Activated naive CD4-positive, alpha-beta T cell treated with anti-CD3 and anti-CD28 coated beads for 36 hours (primary cell): ENCODE results near the gene S100B. TPM values are rescaled to one million over a fixed set of nuclear protein-coding genes. Genes with fewer than 3 reads are reported as not detected.
"Not testable (repeated sequence)": the region's sequence is repeated elsewhere in the genome, so short reads cannot be mapped to it uniquely, and the experiment has no call there.

Source experiments
- CTCF ChIA-PET: fragments of 350-600 bp; sonication (Branson Sonifier 250); formaldehyde crosslinking; loops from one replicate; lab custom pipeline; 2021; ENCODE audit warnings: antibody characterized with exemption; lab: Charles Lee
- DNase-seq: peaks from one replicate; pipeline ENCODE4 v3.0.0-alpha.2; 2020
- H3K27ac Mint-ChIP-seq: one replicate; pipeline ENCODE4 v1.8.0; 2021; ENCODE audit warnings: mild to moderate bottlenecking, mixed read lengths
- H3K27me3 Mint-ChIP-seq: one replicate; pipeline ENCODE4 v1.8.0; 2021; ENCODE audit warnings: low read depth, mixed read lengths
- H3K36me3 Mint-ChIP-seq: one replicate; pipeline ENCODE4 v1.8.0; 2021; ENCODE audit warnings: low read depth, mixed read lengths
- H3K4me1 Mint-ChIP-seq: one replicate; pipeline ENCODE4 v1.8.0; 2021; ENCODE audit warnings: low read depth, mixed read lengths
- H3K4me3 Mint-ChIP-seq: one replicate; pipeline ENCODE4 v1.8.0; 2021; ENCODE audit warnings: mild to moderate bottlenecking, moderate library complexity, mixed read lengths
- H3K9me3 Mint-ChIP-seq: one replicate; pipeline ENCODE4 v1.8.0; 2021; ENCODE audit warnings: mixed read lengths
- intact Hi-C: fragments of 100-400 bp; cut with micrococcal nuclease; formaldehyde crosslinking; loops from one replicate; pipeline ENCODE4 v1.15.1; 2023
- total RNA-seq, 2 experiments: library from RNA; stranded (reverse); gene quantifications; one replicate each; pipeline ENCODE4 v1.2.3, GENCODE V29; 2021

The S100B gene
- total RNA-seq, 2 experiments from 2014 or later, result 0.24 TPM; not detected in 1

DNA sequence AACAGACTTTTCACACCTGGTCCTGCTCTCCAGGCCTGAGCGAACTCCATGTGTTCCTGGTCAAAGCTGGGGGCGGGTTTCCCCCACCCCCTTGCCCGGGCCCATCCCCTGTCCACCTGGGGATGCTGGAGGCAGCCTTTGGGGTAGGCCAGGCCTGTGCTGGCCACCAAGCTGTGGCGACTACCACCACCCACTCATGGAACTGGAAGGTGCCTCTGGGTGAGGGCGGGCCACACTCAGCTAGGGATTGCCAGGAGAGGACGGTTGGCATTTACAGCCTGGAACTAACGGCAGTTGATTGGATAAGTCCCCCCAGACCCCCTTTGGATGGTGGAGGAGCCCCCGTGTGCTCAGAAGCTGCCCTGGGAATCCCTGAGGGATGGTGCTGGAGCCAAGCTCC is 7.9 kb downstream of the S100B start:
- H3K4me1 Mint-ChIP-seq, result peaks cover 17% of the 10 kb centered on the region
- H3K27me3 Mint-ChIP-seq, result no peaks in the 10 kb centered on the region
- no peak for DNase-seq
- intact Hi-C loops, result no loop called here
- CTCF ChIA-PET, result interaction anchor here (0.6 kb wide), 1 partner anchor 67 kb away, joined by 3 read pairs; no protein-coding TSS in a partner anchor
- H3K9me3 Mint-ChIP-seq, result peaks cover 15% of the 10 kb centered on the region
- H3K27ac Mint-ChIP-seq, result no peak overlapping the region
- peaks cover 4% of the 10 kb centered on the region for H3K36me3 Mint-ChIP-seq
- H3K4me3 Mint-ChIP-seq, result no peak overlapping the region

DNA sequence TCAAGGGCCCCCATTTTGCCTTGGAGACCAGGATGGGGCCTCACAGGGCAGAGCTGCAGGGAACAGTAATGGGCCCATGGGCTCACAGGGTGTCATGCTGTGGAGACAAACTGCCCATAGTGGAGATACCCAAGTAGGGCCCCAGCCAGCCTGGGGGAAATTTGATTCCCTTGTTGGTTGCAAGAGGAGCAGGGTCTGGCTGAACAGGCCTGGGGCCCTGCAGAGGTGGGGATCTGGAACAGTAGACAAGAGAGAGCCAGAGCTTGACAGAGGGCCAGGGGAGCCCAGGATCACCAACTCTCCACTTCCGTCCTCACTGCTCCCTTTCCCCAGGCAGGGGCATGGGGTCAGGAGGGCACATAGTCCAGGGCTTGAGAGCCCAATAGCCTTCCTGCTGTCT is 8.7 kb downstream of the S100B start:
- Mint-ChIP-seq H3K27me3 (no peaks in the 10 kb centered on the region), H3K27ac (no peak overlapping the region), H3K36me3 (peaks cover 4% of the 10 kb centered on the region), H3K4me3 (no peak overlapping the region), H3K4me1 (peaks cover 17% of the 10 kb centered on the region), H3K9me3 (peaks cover 22% of the 10 kb centered on the region)
- DNase-seq, result no peak
- CTCF ChIA-PET, result no interaction called here
- intact Hi-C loops, result no loop called here

DNA sequence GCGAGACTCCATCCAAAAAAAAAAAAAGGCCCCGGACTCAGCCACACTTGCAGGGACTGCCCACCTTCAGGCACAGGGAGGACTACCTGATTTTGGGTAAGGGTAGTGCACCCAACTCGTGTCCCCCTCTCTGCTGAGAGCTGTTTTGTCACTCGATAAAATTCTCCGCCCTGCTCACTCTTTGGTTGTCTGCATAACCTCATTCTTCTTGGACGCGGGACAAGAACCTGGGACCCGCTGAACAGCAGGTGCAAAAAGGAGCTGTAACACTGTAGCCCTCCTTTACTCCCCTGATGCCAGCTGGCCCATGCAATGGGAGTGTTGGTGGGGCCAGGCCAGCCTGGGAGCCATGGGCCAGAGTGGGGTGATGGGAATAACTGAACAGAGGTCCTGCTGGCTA is 10.6 kb downstream of the S100B start:
- no peak overlapping the region for H3K27ac Mint-ChIP-seq
- no peak for DNase-seq
- intact Hi-C loops, result no loop called here
- H3K27me3 Mint-ChIP-seq, result no peaks in the 10 kb centered on the region
- CTCF ChIA-PET, result interaction anchor here (1.5 kb wide), 1 partner anchor 27 kb away, joined by 4 read pairs; no protein-coding TSS in a partner anchor
- H3K4me1 Mint-ChIP-seq, result peaks cover 9% of the 10 kb centered on the region
- peaks cover 35% of the 10 kb centered on the region for H3K9me3 Mint-ChIP-seq
- H3K36me3 Mint-ChIP-seq, result peaks cover 4% of the 10 kb centered on the region
- no peak overlapping the region for H3K4me3 Mint-ChIP-seq

DNA sequence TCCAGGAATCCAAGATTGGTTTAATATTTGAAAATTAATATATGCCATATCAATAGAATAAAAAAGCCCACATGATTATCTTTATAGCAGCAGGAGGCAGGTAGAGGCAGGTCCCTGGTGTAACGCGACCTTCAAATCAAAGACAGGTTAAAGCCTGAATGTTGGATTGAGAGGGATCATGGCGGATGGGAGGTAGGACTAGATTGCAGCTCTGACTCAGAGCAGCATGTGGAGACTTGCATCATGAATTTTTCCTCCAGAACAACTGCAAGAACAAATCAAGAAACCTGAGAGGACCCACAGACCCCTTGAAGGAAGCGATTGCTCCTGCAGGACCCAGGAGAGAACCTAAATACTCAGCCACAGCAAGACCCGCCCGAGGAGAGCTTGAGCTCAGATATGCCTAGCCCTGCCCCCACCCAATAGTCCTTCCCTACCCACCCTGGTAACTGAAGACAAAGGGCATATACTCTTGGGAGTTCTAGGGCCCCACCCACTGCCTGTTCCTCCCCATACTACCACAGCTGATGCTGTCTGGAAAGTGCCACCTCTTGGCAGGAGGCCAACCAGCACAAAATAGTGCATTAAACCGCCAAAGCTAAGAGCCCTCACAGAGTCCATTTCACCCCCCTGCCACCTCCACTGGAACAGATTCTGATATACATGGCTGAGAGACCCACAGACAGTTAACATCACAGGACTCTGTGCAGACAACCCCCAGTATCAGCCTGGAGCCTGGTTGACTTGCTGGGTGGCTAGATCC is 19.5 kb downstream of the S100B start:
- no peak overlapping the region for H3K4me3 Mint-ChIP-seq
- peaks cover 8% of the 10 kb centered on the region for H3K4me1 Mint-ChIP-seq
- no peak for DNase-seq
- no peaks in the 10 kb centered on the region for H3K27me3 Mint-ChIP-seq
- intact Hi-C loops, result no loop called here
- peaks cover 19% of the 10 kb centered on the region for H3K36me3 Mint-ChIP-seq
- H3K9me3 Mint-ChIP-seq, result peaks cover 37% of the 10 kb centered on the region
- CTCF ChIA-PET, result no interaction called here
- H3K27ac Mint-ChIP-seq, result no peak overlapping the region

DNA sequence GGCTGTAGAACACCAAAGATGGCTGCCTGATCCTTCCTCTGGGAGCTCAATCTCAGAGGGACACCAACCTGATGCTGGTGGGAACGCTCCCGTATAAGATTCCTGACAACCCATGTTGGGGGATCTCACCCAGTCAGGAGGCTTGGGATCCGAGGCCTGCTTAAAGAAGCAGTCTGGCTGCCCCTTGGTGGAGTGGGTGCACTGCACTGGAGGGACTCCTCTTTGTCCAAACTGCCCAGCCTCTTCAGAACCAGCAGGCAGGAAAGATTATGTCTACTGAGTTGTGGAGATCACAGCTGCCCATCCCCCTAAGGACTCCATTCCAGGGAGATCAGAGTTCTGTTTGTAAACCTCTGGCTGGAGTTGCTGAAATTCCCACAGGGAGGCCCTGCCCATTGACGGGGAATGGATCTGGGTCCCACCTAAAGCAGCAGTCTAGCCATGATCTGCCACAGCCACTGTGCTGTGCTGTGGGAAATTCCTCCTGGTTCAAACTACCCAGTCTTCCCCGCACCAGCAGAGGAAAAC is 23.0 kb downstream of the S100B start:
- Mint-ChIP-seq H3K27ac (no peak overlapping the region), H3K9me3 (peaks cover 28% of the 10 kb centered on the region), H3K27me3 (no peaks in the 10 kb centered on the region), H3K4me1 (no peaks in the 10 kb centered on the region), H3K36me3 (peaks cover 38% of the 10 kb centered on the region), H3K4me3 (no peak overlapping the region)
- intact Hi-C loops, result no loop called here
- DNase-seq, result no peak
- CTCF ChIA-PET, result no interaction called here

DNA sequence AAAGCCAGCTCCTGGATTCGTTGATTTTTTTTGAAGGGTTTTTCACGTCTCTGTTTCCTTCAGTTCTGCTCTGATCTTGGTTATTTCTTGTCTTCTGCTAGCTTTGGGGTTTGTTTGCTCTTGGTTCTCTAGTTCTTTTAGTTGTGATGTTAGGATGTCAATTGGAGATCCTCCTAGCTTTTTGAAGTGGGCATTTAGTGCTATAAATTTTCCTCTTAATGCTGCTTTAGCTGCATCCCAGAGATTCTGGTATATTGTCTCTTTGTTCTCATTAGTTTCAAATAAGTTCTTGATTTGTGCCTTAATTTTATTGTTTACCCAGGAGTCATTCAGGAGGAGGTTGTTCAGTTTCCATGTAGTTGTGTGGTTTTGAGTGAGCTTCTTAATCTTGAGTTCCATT is 25.5 kb downstream of the S100B start:
- DNase-seq, H3K4me3 Mint-ChIP-seq, intact Hi-C loops, H3K27me3 Mint-ChIP-seq, H3K27ac Mint-ChIP-seq: not testable (repeated sequence)
- Mint-ChIP-seq H3K36me3 (peaks cover 38% of the 10 kb centered on the region), H3K9me3 (peaks cover 22% of the 10 kb centered on the region), H3K4me1 (peaks cover 18% of the 10 kb centered on the region)
- CTCF ChIA-PET, result interaction anchor here (1.4 kb wide), 1 partner anchor 21 kb away, joined by 3 read pairs; no protein-coding TSS in a partner anchor

DNA sequence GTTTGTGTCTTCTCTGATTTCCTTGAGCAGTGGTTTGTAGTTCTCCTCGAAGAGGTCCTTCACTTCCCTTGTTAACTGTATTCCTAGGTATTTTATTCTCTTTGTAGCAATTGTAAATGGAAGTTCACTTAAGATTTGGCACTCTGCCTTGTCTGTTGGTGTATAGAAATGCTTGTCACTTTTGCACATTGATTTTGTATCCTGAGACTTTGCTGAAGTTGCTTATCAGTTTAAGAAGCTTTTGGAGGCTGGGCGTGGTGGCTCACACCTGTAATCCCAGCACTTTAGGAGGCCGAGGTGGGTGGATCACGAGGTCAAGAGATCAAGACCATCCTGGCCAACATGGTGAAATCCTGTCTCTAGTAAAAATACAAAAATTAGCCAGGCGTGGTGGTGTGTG is 27.1 kb downstream of the S100B start:
- H3K4me3 Mint-ChIP-seq, intact Hi-C loops, DNase-seq, H3K27ac Mint-ChIP-seq, CTCF ChIA-PET, H3K27me3 Mint-ChIP-seq: not testable (repeated sequence)
- peaks cover 39% of the 10 kb centered on the region for H3K36me3 Mint-ChIP-seq
- peaks cover 21% of the 10 kb centered on the region for H3K4me1 Mint-ChIP-seq
- H3K9me3 Mint-ChIP-seq, result peaks cover 25% of the 10 kb centered on the region

DNA sequence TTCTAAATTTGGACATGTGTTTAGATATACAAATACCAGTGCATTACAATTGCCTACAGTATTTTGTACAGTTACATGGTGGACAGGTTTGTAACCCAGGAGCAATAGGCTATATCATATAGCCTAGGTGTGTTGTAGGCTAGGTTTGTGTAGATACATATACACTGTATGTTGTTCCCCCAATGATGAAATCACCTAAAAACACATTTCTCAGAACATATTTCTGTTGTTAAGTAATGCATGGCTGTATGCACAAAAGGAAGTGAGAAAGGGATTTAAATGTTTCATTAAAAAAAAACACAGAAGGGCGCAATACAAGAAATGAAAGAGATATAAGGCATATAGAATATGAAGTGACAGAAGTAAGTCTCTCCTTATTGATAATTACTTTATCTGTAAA is 32.0 kb downstream of the S100B start:
- H3K27me3 Mint-ChIP-seq, result no peaks in the 10 kb centered on the region
- intact Hi-C loops, result no loop called here
- peaks cover 4% of the 10 kb centered on the region for H3K9me3 Mint-ChIP-seq
- no peak for DNase-seq
- peaks cover 41% of the 10 kb centered on the region for H3K36me3 Mint-ChIP-seq
- no peak overlapping the region for H3K4me3 Mint-ChIP-seq
- peaks cover 22% of the 10 kb centered on the region for H3K4me1 Mint-ChIP-seq
- CTCF ChIA-PET, result no interaction called here
- no peak overlapping the region for H3K27ac Mint-ChIP-seq

DNA sequence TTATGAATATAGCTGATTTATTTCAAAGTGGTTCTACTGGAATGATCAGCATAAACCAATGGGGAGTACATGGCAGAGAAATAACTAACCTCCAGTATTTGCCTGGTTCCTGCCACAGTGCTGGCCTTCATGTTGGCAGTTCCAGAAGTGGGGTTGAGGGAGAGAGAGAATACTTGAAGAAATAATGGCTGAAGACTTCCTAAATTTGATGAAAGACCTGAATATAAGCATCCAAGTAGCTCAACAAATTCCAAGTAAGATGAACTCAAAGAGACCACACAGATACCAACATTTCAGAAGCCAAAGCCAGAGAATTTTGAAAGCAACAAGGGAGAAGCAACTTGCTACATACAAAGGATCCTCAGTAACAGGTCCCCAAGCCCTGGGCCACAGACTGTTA is 34.3 kb downstream of the S100B start:
- CTCF ChIA-PET, result interaction anchor here (1.2 kb wide), 1 partner anchor 9 kb away, joined by 3 read pairs; no protein-coding TSS in a partner anchor
- peaks cover 48% of the 10 kb centered on the region for H3K36me3 Mint-ChIP-seq

DNA sequence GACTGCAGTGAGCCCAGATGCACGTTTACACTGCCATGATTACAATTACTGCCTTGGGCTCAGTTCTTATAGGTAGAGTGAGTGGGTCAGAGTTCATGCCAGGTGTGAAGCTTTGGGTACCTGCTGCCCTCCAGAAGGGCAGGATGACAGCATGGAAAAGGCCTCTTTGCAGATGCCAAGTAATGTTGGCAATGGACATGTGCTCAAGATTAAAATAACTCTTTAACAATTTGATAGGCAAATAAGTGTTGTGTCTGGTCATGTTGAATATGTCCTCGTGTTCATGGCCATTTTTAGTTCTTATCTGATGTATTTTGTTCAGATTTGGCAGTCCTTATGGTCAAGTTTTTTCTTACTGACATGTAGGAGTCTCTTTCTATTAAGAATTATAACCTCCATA is 34.8 kb downstream of the S100B start:
- Mint-ChIP-seq H3K9me3 (peaks cover 4% of the 10 kb centered on the region), H3K4me1 (peaks cover 25% of the 10 kb centered on the region), H3K36me3 (peaks cover 48% of the 10 kb centered on the region), H3K27ac (no peak overlapping the region), H3K27me3 (no peaks in the 10 kb centered on the region), H3K4me3 (no peak overlapping the region)
- intact Hi-C loops, result no loop called here
- CTCF ChIA-PET, result interaction anchor here (1.2 kb wide), 1 partner anchor 8 kb away, joined by 3 read pairs; no protein-coding TSS in a partner anchor
- DNase-seq, result no peak

More for the DNA sequence above, 34.3 kb downstream of the S100B start:
- no peak for DNase-seq
- H3K4me1 Mint-ChIP-seq, result peaks cover 30% of the 10 kb centered on the region
- H3K27me3 Mint-ChIP-seq, result no peaks in the 10 kb centered on the region
- intact Hi-C loops, result no loop called here
- H3K27ac Mint-ChIP-seq, result no peak overlapping the region
- no peak overlapping the region for H3K4me3 Mint-ChIP-seq
- peaks cover 4% of the 10 kb centered on the region for H3K9me3 Mint-ChIP-seq

DNA sequence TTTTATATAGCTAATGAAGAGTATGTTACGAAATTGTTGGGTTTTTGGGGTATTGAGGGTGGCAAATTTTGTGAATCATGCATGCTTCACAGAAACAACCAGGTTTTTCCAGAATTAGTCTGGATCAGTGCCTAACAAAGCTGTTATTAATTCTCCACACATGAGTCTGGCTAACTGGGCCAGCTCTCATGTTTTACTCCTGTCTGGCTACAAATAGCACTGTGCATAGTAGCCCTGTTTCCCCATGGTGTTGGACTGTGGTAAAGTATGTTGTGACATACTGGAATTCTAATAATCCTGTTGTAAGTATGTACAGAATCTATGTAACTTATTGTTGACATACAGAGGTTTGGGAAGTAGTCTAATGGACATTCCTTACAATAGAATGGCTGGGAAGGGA is 35.8 kb downstream of the S100B start:
- Mint-ChIP-seq H3K27ac (no peak overlapping the region), H3K27me3 (no peaks in the 10 kb centered on the region), H3K36me3 (peaks cover 48% of the 10 kb centered on the region), H3K4me3 (no peak overlapping the region), H3K9me3 (peaks cover 4% of the 10 kb centered on the region), H3K4me1 (peaks cover 20% of the 10 kb centered on the region)
- CTCF ChIA-PET, result interaction anchor here (0.7 kb wide), 1 partner anchor 44 kb away, joined by 4 read pairs; no protein-coding TSS in a partner anchor
- intact Hi-C loops, result no loop called here
- DNase-seq, result no peak

DNA sequence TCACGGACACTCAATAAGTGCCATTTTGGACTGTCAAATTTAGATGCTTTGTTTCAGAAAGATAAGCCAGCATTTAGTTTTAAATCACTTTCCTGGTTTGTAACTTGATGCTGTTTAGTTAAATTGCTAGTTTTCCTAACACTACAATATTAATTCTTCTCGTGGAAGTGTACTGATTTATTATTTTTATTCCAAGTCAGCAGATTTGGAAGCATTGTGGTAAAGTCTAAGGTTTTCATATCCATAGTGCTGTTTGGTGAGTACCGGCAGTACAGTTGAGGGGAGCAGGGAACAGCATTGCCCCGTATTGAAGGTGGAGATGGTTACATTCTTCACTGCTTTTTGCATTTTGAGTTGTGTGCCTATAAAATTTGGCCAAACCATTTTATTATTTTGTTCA is 36.3 kb downstream of the S100B start:
- intact Hi-C loops, result no loop called here

More for the DNA sequence above, 36.3 kb downstream of the S100B start:
- Mint-ChIP-seq H3K9me3 (peaks cover 2% of the 10 kb centered on the region), H3K27me3 (no peaks in the 10 kb centered on the region), H3K4me3 (no peak overlapping the region), H3K27ac (no peak overlapping the region), H3K4me1 (peaks cover 19% of the 10 kb centered on the region), H3K36me3 (peaks cover 47% of the 10 kb centered on the region)
- CTCF ChIA-PET, result no interaction called here
- no peak for DNase-seq
